Prostate gland (tissue), 2 donors: ENCODE results near the gene CDK10.

ENCODE experiments used
- CTCF ChIP-seq, 4 experiments: fragments of 200-600 bp in 2 of 4; fragments of 450-650 bp in 2 of 4; sonication (generic) in 2 of 4; IDR thresholded peaks; 1 replicate in 3 of 4; 2 replicates in 1 of 4; pipeline ENCODE4 v1.5.1; 2016 to 2019; ENCODE audit warnings: antibody characterized with exemption in 4 of 4, mild to moderate bottlenecking in 2 of 4, moderate library complexity in 2 of 4
- POLR2A ChIP-seq: fragments of 450-650 bp; IDR thresholded peaks from one replicate; pipeline ENCODE4 v1.6.1; 2016; ENCODE audit warnings: antibody characterized with exemption, mild to moderate bottlenecking
- POLR2AphosphoS5 ChIP-seq: sonication (generic); formaldehyde crosslinking; IDR thresholded peaks from one replicate; pipeline ENCODE4 v1.6.1; 2017; ENCODE audit warnings: antibody characterized with exemption

DNA sequence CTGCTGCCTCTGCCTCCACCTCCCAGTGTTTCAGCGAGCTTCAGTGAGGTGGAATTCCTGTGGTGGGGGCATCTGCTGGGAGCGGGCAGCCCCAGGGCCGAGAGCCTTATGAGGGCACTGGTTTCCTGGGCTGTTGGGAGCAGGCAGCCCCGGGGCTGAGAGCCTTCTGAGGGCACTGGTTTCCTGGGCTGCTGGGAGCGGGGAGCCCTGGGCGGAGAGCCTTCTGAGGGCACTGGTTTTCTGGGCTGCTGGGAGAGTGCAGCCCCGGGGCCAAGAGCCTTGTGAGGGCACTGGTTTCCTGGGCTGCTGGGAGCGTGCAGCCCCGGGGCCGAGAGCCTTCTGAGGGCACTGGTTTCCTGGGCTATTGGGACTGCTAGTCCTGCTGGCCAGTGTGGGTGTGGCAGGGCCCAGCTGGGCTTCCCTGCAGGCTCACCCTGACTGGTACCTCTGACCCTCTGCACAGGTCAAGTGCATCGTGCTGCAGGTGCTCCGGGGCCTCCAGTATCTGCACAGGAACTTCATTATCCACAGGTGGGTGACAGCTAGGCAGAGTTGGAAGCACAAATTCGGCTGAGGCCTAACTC lies 5.6 kb downstream of the CDK10 start:
- no peak for TF ChIP-seq CTCF (IDR thresholded peaks at IDR 0.05)
- TF ChIP-seq POLR2A, result no peak
- no peak for TF ChIP-seq POLR2AphosphoS5
